SH-SY5Y (cell line): ENCODE data around the gene FBN1.

Experiments used
- GATA2 ChIP-seq: IDR thresholded peaks from 2 replicates; pipeline ENCODE4 v1.6.1; 2011; ENCODE audit warnings: mild to moderate bottlenecking, low read depth, low read length
- GATA3 ChIP-seq: IDR thresholded peaks from 2 replicates; pipeline ENCODE4 v1.6.1; 2011; ENCODE audit warnings: low read depth, mild to moderate bottlenecking, low read length, moderate library complexity

FBN1 gene

GRCh38 chr15:48516121-48516520, 129.4 kb downstream of the FBN1 start:
- no peak for TF ChIP-seq GATA2
- no peak for TF ChIP-seq GATA3

GRCh38 chr15:48515500-48515899, 130.0 kb downstream of the FBN1 start:
- TF ChIP-seq GATA3 (no peak), GATA2 (no peak)

GRCh38 chr15:48514103-48514816, 131.2 kb downstream of the FBN1 start:
- TF ChIP-seq GATA3 (no peak), GATA2 (no peak)

- TF ChIP-seq GATA3, result no peak
- TF ChIP-seq GATA2, result no peak
Observed at GRCh38 chr15:48510976-48511375, 134.5 kb downstream of the FBN1 start.

- TF ChIP-seq GATA2 (no peak), GATA3 (no peak)
Observed at GRCh38 chr15:48507416-48508065, 138.0 kb downstream of the FBN1 start.

DNA sequence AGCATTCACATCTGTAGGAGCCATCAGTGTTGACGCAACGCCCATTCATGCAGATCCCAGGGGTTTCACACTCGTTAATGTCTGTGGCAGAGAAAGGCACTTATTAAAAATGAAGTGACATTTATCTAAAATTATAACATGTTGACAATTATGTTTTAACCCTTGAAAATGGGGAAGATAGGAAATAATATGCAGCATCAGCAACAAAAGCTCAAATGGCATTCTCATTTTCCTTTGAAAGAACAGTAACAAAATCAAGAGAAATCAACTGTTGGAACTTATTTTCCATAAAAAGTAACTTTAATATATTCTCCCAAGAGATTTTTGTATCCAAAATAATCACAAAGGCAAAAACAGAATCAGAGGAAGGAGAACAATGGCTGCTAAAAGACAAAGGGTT, 140.4 kb downstream of the FBN1 start:
- no peak for TF ChIP-seq GATA2
- TF ChIP-seq GATA3, result no peak

- no peak for TF ChIP-seq GATA2
- no peak for TF ChIP-seq GATA3
Observed at GRCh38 chr15:48501208-48501607, 144.3 kb downstream of the FBN1 start.

GRCh38 chr15:48500595-48500994, 144.9 kb downstream of the FBN1 start:
- TF ChIP-seq GATA3 (no peak), GATA2 (no peak)

GRCh38 chr15:48499978-48500377, 145.5 kb downstream of the FBN1 start:
- TF ChIP-seq GATA3 (no peak), GATA2 (no peak)

- TF ChIP-seq GATA2 (no peak), GATA3 (no peak)
Observed at GRCh38 chr15:48498828-48499227, 146.7 kb downstream of the FBN1 start.

DNA sequence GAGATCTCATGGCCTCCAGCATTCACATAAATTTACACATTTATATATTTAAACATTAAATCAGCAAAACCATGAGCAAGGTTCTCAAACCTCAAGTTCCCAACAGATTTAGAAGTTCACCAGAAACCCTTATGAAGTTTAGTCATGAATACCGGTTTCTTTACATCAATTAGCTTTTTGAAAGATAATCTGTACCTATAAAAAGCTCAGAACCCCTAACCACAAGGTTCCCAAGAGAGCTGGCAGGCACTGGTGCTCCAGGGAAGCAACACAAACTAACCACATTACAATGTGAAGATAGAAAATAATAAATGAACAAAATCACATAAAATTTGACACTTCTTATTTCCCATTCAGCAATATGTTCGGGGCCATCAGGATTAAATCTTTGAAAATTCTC, 150.9 kb downstream of the FBN1 start:
- no peak for TF ChIP-seq GATA2
- no peak for TF ChIP-seq GATA3

DNA sequence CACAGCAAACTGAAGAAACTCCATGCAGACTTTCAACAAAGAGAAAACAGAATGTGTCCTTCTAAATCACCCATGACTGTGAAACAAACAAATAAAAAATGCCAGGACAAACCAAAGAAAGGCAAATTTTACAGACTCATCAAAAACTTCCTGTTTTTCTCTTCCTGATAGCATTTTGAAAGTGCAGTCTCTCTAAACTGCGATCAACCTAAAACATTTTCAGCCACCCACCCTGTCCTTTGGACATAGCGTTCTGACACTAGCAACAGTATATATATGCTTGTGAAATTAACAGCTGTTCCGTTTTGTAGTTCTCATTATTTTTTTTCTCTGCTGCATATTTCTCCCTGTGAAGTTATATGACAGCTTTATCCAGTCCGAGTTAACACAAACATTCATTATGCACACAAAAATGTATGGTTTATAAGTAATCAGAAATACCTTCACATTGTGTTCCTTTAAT, 151.7 kb downstream of the FBN1 start:
- TF ChIP-seq GATA3, result no peak
- no peak for TF ChIP-seq GATA2

DNA sequence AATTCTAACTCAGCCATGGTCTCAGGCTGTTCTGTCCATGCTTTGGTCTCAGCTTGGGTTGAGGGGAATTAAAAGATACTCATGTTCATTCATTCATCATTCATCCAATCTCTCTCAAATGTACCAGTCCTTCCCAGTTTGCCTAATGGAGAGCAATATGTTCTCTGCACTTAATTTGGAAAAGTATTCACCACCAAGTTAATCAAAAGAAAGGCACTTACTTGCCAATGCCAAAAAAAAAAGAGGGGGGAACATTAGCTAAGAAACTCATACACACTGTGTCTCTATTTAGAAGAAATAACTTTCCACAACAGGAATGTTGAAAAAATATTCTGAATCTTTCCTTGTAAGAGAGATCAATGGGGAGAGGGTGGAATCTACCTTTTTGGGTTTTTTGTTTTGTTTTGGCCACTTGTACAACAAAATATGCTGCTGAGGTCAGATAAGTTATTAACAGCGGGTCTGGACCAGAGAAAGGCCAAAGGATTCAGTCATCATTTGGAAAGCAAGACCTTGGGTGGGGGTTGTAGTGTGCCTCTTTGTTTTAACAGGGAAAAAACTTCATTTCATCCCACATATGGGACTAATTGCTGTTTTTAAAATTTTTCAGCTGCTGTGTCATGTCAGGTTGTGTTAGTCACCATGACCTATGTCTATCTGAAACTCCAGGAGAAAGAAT, 152.3 kb downstream of the FBN1 start:
- TF ChIP-seq GATA3 (no peak), GATA2 (no peak)

- TF ChIP-seq GATA3, result no peak
- no peak for TF ChIP-seq GATA2
Observed at GRCh38 chr15:48486228-48486627, 159.3 kb downstream of the FBN1 start.

DNA sequence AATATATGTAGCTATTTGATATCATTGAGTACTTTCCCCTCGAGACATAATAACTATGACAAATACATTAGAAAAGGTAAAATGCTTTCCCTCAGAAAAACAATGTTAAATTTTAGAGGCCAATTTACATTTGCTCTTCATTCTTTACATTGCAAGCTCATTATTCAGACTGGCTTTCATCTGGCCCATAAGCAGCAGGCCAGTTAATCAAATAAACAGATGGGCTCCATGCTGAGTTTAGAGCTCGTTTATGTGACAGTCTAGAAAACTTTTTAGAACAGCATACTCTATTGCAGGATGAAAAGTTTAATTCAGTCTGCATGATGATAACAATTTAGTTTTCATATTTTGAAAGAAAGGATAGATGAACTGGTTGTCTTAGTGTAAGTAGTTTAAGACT, 163.7 kb downstream of the FBN1 start:
- no peak for TF ChIP-seq GATA2
- TF ChIP-seq GATA3, result no peak
